ENCODE data around the gene REM2. TPM values are rescaled to one million over a fixed set of nuclear protein-coding genes. Genes with fewer than 3 reads are reported as not detected.

Gene REM2
- polyA plus RNA-seq, 1 of the 3 experiments (the other 2 are of a cell fraction): 0.26 TPM

GRCh38 chr14:22839159-22839779 lies 43.8 kb upstream of the REM2 start (continued):
- TF ChIP-seq CTCF (IDR thresholded peaks at IDR 0.05) (no peak), FOXJ3 (CRISPR knock-in tag; IDR thresholded peaks at IDR 0.05) (no peak), RAD21 (IDR thresholded peaks at IDR 0.05; ENCODE audit: low read length) (no peak), TEAD4 (IDR thresholded peaks at IDR 0.05; ENCODE audit: borderline replicate concordance, insufficient read depth) (no peak)

GRCh38 chr14:22841311-22841710 lies 41.7 kb upstream of the REM2 start:
- no peak for DNase-seq
- WGBS (ENCODE audit: low lambda C conversion rate): 74% methylated on average over 4 of the region's 9 CpGs
- peaks cover 0 to 9% of the 10 kb centered on the region in 2 experiments for H3K36me3 ChIP-seq (replicated peaks in 1 of 2; ENCODE audit: control insufficient read depth in 1 of 2, insufficient read depth in 2 of 2, low read length in 1 of 2)
- no peak overlapping the region for H3K4me3 ChIP-seq (ENCODE audit: low read depth in 2 of 2, low read length in 1 of 2)
- H3K27me3 ChIP-seq (ENCODE audit: insufficient read depth): no peaks in the 10 kb centered on the region
- no peak overlapping the region for H3K9ac ChIP-seq
- no peak overlapping the region for H3K27ac ChIP-seq (ENCODE audit: low read depth in 2 of 2, low read length in 1 of 2)
- ChIA-PET POLR2A (no interaction called here), CTCF (interaction anchor here (0.7 to 5.7 kb wide), 5 partner anchors 12 to 285 kb away, joined by 3 to 59 read pairs (median 4); no protein-coding TSS in a partner anchor)
- no peak for TF ChIP-seq YY1 (IDR thresholded peaks at IDR 0.05; ENCODE audit: low read depth)
- no peaks in the 10 kb centered on the region for H4K20me1 ChIP-seq (ENCODE audit: insufficient read depth)
- peaks cover 44% of the 10 kb centered on the region for H3K79me2 ChIP-seq (ENCODE audit: insufficient read depth)
- H3K4me2 ChIP-seq: no peak overlapping the region
- H3K4me1 ChIP-seq (ENCODE audit: control insufficient read depth in 1 of 2, insufficient read depth in 2 of 2, low read depth in 1 of 2, low read length in 1 of 2): peaks cover 0 to 10% of the 10 kb centered on the region in 2 experiments; a peak in 1 of 4 replicates
- H3K9me3 ChIP-seq: no peaks in the 10 kb centered on the region
- H3F3A ChIP-seq (replicated peaks; ENCODE audit: insufficient read depth): no peaks in the 10 kb centered on the region
- H3K9me2 ChIP-seq: no peaks in the 10 kb centered on the region
- H2AFZ ChIP-seq (ENCODE audit: low read depth): no peak overlapping the region

GRCh38 chr14:22841769-22842168 lies 41.3 kb upstream of the REM2 start:
- peaks cover 0 to 9% of the 10 kb centered on the region in 2 experiments for H3K36me3 ChIP-seq (replicated peaks in 1 of 2; ENCODE audit: control insufficient read depth in 1 of 2, insufficient read depth in 2 of 2, low read length in 1 of 2)
- H2AFZ ChIP-seq (ENCODE audit: low read depth): no peak overlapping the region
- H3K79me2 ChIP-seq (ENCODE audit: insufficient read depth): peaks cover 39% of the 10 kb centered on the region
- H4K20me1 ChIP-seq (ENCODE audit: insufficient read depth): no peaks in the 10 kb centered on the region
- no peak overlapping the region for H3K9ac ChIP-seq
- no peak overlapping the region for H3K4me2 ChIP-seq
- H3K9me3 ChIP-seq: no peaks in the 10 kb centered on the region
- no peak for DNase-seq
- ChIA-PET POLR2A (no interaction called here), CTCF (interaction anchor here (0.9 to 5.7 kb wide), 3 partner anchors 11 to 285 kb away, joined by 3 to 59 read pairs (median 7); no protein-coding TSS in a partner anchor)
- TF ChIP-seq FOXM1 (IDR thresholded peaks at IDR 0.05; ENCODE audit: low read depth) (no peak), IRF3 (IDR thresholded peaks at IDR 0.05; ENCODE audit: low read depth, low read length) (no peak), RAD21 (IDR thresholded peaks at IDR 0.05; ENCODE audit: low read length) (no peak), JUND (IDR thresholded peaks at IDR 0.05) (no peak), MXI1 (IDR thresholded peaks at IDR 0.05; ENCODE audit: low read depth, low read length) (no peak), FOXJ3 (CRISPR knock-in tag; IDR thresholded peaks at IDR 0.05) (no peak), SMC3 (IDR thresholded peaks at IDR 0.05; ENCODE audit: low read depth, low read length) (no peak), TAF1 (IDR thresholded peaks at IDR 0.05; ENCODE audit: borderline replicate concordance, low read depth, low read length) (no peak), MEF2A (IDR thresholded peaks at IDR 0.05; ENCODE audit: borderline replicate concordance, low read depth) (no peak), CHD2 (IDR thresholded peaks at IDR 0.05; ENCODE audit: low read length, partially characterized antibody) (no peak), YY1 (IDR thresholded peaks at IDR 0.05; ENCODE audit: low read depth) (no peak), USF1 (IDR thresholded peaks at IDR 0.05; ENCODE audit: borderline replicate concordance, low read depth) (no peak), NFIC (IDR thresholded peaks at IDR 0.05; ENCODE audit: borderline replicate concordance) (no peak), RXRA (IDR thresholded peaks at IDR 0.05; ENCODE audit: borderline replicate concordance, low read depth) (no peak), ZBTB33 (IDR thresholded peaks at IDR 0.05; ENCODE audit: borderline replicate concordance, low read depth) (no peak), FOSL2 (IDR thresholded peaks at IDR 0.05; ENCODE audit: borderline replicate concordance, low read depth) (no peak), RFX5 (IDR thresholded peaks at IDR 0.05; ENCODE audit: low read length) (no peak), TEAD4 (IDR thresholded peaks at IDR 0.05; ENCODE audit: borderline replicate concordance, insufficient read depth) (no peak), EP300 (IDR thresholded peaks at IDR 0.05; ENCODE audit: borderline replicate concordance in 1 of 2, low read depth in 1 of 2, low read length in 1 of 2) (no peak)
- H3F3A ChIP-seq (replicated peaks; ENCODE audit: insufficient read depth): no peaks in the 10 kb centered on the region
- WGBS (ENCODE audit: low lambda C conversion rate): 86% methylated on average over 8 of the region's 8 CpGs
- H3K4me1 ChIP-seq (ENCODE audit: control insufficient read depth in 1 of 2, insufficient read depth in 2 of 2, low read depth in 1 of 2, low read length in 1 of 2): peaks cover 0 to 10% of the 10 kb centered on the region in 2 experiments; a peak in 1 of 4 replicates
- H3K4me3 ChIP-seq (ENCODE audit: low read depth in 2 of 2, low read length in 1 of 2): no peak overlapping the region
- H3K27ac ChIP-seq (ENCODE audit: low read depth in 2 of 2, low read length in 1 of 2): no peak overlapping the region
- no peaks in the 10 kb centered on the region for H3K9me2 ChIP-seq
- H3K27me3 ChIP-seq (ENCODE audit: insufficient read depth): no peaks in the 10 kb centered on the region
